ENCODE results near the gene ELAPOR1. TPM values are rescaled to one million over a fixed set of nuclear protein-coding genes. Genes with fewer than 3 reads are reported as not detected.

Gene ELAPOR1
- total and polyA plus RNA-seq, 2 donors (not counting 3 experiments of a cell fraction or from before 2014, with no cell fraction given), result 1.0 to 1.1 TPM

- no peak for FAIRE-seq
- no peaks in the 10 kb centered on the region for H3K9me1 ChIP-seq (replicated peaks; ENCODE audit: control insufficient read depth, extremely low read depth, insufficient read depth, low read length)
- H3K4me1 ChIP-seq (ENCODE audit: control insufficient read depth, extremely low read depth, insufficient read depth, low read length), result peaks cover 13% of the 10 kb centered on the region
- no peaks in the 10 kb centered on the region for H3K9me3 ChIP-seq (replicated peaks; ENCODE audit: control insufficient read depth, insufficient read depth, low read length)
- no TSS peak for BruUV-seq (replicated peaks)
- intact Hi-C loops (cut with micrococcal nuclease) (loop anchor here (10.0 kb wide), 1 partner anchor 940 kb away; the partner anchor contains the start of gene STRIP1), dilution Hi-C loops (cut with MboI; ENCODE audit: extremely low pct_ligation_motif_present, low sequenced_read_pairs) (no loop called here)
- H3K4me2 ChIP-seq (ENCODE audit: insufficient read depth, low read length), result no peak overlapping the region
- H3K9ac ChIP-seq (replicated peaks; ENCODE audit: extremely low read depth, insufficient read depth, low read length), result no peak overlapping the region
- no peak overlapping the region for H3K27ac ChIP-seq (ENCODE audit: insufficient read depth, low read depth, low read length)
- peaks cover 22% of the 10 kb centered on the region for H3K79me2 ChIP-seq (ENCODE audit: control insufficient read depth, insufficient read depth, low read length)
- H3K27me3 ChIP-seq (ENCODE audit: control insufficient read depth in 2 of 2, insufficient read depth in 2 of 2, low read length in 2 of 2), result no peaks in the 10 kb centered on the region
- TF ChIP-seq FOS (IDR thresholded peaks at IDR 0.05; ENCODE audit: borderline replicate concordance, insufficient read depth, low read length) (no peak), EZH2 (IDR thresholded peaks at IDR 0.05; ENCODE audit: borderline replicate concordance, low read depth, low read length, severe bottlenecking) (no peak)
- POLR2A ChIA-PET, result no interaction called here
- CTCF ChIA-PET, result interaction anchor here (1.9 kb wide), 1 partner anchor 11 kb away, joined by 6 read pairs; no protein-coding TSS in a partner anchor
- H4K20me1 ChIP-seq (replicated peaks; ENCODE audit: control insufficient read depth, extremely low read depth, insufficient read depth, low read length), result no peaks in the 10 kb centered on the region
- peaks cover 2 to 6% of the 10 kb centered on the region in 2 experiments for H3K36me3 ChIP-seq (ENCODE audit: control insufficient read depth in 2 of 2, extremely low read depth in 1 of 2, insufficient read depth in 2 of 2, low read length in 2 of 2)
- H3K4me3 ChIP-seq (replicated peaks in 1 of 3; ENCODE audit: insufficient read depth in 1 of 3, low read depth in 1 of 3, low read length in 3 of 3), result no peak overlapping the region
- no peak overlapping the region for H2AFZ ChIP-seq (ENCODE audit: low read depth, low read length)
- no peak for DNase-seq (ENCODE audit: low read depth, low spot score)
Measured at GRCh38 chr1:109094871-109095270, 19.0 kb upstream of the ELAPOR1 start.

- Histone ChIP-seq H3K4me1 (ENCODE audit: control insufficient read depth, extremely low read depth, insufficient read depth, low read length) (peaks cover 13% of the 10 kb centered on the region), H3K4me3 (replicated peaks in 1 of 3; ENCODE audit: insufficient read depth in 1 of 3, low read depth in 1 of 3, low read length in 3 of 3) (no peak overlapping the region), H2AFZ (ENCODE audit: low read depth, low read length) (no peak overlapping the region), H3K4me2 (ENCODE audit: insufficient read depth, low read length) (no peak overlapping the region), H3K9me1 (replicated peaks; ENCODE audit: control insufficient read depth, extremely low read depth, insufficient read depth, low read length) (no peaks in the 10 kb centered on the region), H3K27ac (ENCODE audit: insufficient read depth, low read depth, low read length) (no peak overlapping the region), H3K9ac (replicated peaks; ENCODE audit: extremely low read depth, insufficient read depth, low read length) (no peak overlapping the region), H3K9me3 (replicated peaks; ENCODE audit: control insufficient read depth, insufficient read depth, low read length) (no peaks in the 10 kb centered on the region), H4K20me1 (replicated peaks; ENCODE audit: control insufficient read depth, extremely low read depth, insufficient read depth, low read length) (no peaks in the 10 kb centered on the region), H3K36me3 (ENCODE audit: control insufficient read depth in 2 of 2, extremely low read depth in 1 of 2, insufficient read depth in 2 of 2, low read length in 2 of 2) (peaks cover 2 to 6% of the 10 kb centered on the region in 2 experiments), H3K79me2 (ENCODE audit: control insufficient read depth, insufficient read depth, low read length) (peaks cover 29% of the 10 kb centered on the region), H3K27me3 (ENCODE audit: control insufficient read depth in 2 of 2, insufficient read depth in 2 of 2, low read length in 2 of 2) (no peaks in the 10 kb centered on the region)
- dilution Hi-C loops (cut with MboI; ENCODE audit: extremely low pct_ligation_motif_present, low sequenced_read_pairs), result no loop called here
- intact Hi-C loops (cut with micrococcal nuclease), result loop anchor here (10.0 kb wide), 1 partner anchor 939 kb away; the partner anchor contains the start of gene STRIP1
- FAIRE-seq (no peak), DNase-seq (ENCODE audit: low read depth, low spot score) (no peak)
- ChIA-PET POLR2A (no interaction called here), CTCF (interaction anchor here (0.7 to 1.9 kb wide), 3 partner anchors 12 to 68 kb away, joined by 3 to 6 read pairs (median 5); no protein-coding TSS in a partner anchor)
- no TSS peak for BruUV-seq (replicated peaks)
- no peak for TF ChIP-seq GATA2 (IDR thresholded peaks at IDR 0.05; ENCODE audit: insufficient read depth, insufficient read length, low read depth, low read length)
- TF ChIP-seq MYC (IDR thresholded peaks at IDR 0.05; ENCODE audit: low read depth, low read length), result no peak
- TF ChIP-seq, protein P1, sequence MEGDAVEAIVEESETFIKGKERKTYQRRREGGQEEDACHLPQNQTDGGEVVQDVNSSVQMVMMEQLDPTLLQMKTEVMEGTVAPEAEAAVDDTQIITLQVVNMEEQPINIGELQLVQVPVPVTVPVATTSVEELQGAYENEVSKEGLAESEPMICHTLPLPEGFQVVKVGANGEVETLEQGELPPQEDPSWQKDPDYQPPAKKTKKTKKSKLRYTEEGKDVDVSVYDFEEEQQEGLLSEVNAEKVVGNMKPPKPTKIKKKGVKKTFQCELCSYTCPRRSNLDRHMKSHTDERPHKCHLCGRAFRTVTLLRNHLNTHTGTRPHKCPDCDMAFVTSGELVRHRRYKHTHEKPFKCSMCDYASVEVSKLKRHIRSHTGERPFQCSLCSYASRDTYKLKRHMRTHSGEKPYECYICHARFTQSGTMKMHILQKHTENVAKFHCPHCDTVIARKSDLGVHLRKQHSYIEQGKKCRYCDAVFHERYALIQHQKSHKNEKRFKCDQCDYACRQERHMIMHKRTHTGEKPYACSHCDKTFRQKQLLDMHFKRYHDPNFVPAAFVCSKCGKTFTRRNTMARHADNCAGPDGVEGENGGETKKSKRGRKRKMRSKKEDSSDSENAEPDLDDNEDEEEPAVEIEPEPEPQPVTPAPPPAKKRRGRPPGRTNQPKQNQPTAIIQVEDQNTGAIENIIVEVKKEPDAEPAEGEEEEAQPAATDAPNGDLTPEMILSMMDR (IDR thresholded peaks at IDR 0.05; ENCODE audit: extremely low read depth in 1 of 2, insufficient read depth in 1 of 2, low read depth in 1 of 2, low read length in 2 of 2), result no peak
- no peak for TF ChIP-seq EZH2 (IDR thresholded peaks at IDR 0.05; ENCODE audit: borderline replicate concordance, low read depth, low read length, severe bottlenecking)
- no peak for TF ChIP-seq POLR2AphosphoS5 (IDR thresholded peaks at IDR 0.05; ENCODE audit: insufficient read depth, low read depth, low read length)
- TF ChIP-seq FOS (IDR thresholded peaks at IDR 0.05; ENCODE audit: borderline replicate concordance, insufficient read depth, low read length), result no peak
- no peak for TF ChIP-seq JUN (IDR thresholded peaks at IDR 0.05; ENCODE audit: borderline replicate concordance, insufficient read depth, insufficient read length, low read depth)
- no peak for TF ChIP-seq MAX (IDR thresholded peaks at IDR 0.05; ENCODE audit: insufficient read depth, insufficient read length)
- no peak for TF ChIP-seq POLR2A (IDR thresholded peaks at IDR 0.05; ENCODE audit: low read depth, low read length)
Measured at GRCh38 chr1:109095631-109096030, 18.3 kb upstream of the ELAPOR1 start.
